Measurements from ENCODE around the gene KIF21A. TPM values are rescaled to one million over a fixed set of nuclear protein-coding genes. Genes with fewer than 3 reads are reported as not detected.

KIF21A gene
- total RNA-seq, 1 experiment from 2014 or later, result 29.1 TPM

- TF ChIP-seq, protein P1, sequence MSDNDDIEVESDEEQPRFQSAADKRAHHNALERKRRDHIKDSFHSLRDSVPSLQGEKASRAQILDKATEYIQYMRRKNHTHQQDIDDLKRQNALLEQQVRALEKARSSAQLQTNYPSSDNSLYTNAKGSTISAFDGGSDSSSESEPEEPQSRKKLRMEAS (IDR thresholded peaks at IDR 0.05), result no peak
- TF ChIP-seq TCF7L2 (IDR thresholded peaks at IDR 0.05; ENCODE audit: borderline replicate concordance, extremely low read depth, insufficient read depth, insufficient read length), result no peak
- intact Hi-C loops (cut with micrococcal nuclease), result no loop called here
- H3K4me3 ChIP-seq (replicated peaks in 1 of 2; ENCODE audit: low read depth in 1 of 2, low read length in 2 of 2), result no peak overlapping the region
- no peaks in the 10 kb centered on the region for H3K27me3 ChIP-seq (ENCODE audit: insufficient read depth, low read length)
- ChIA-PET CTCF (no interaction called here), RAD21 (ENCODE audit: low non-redundant PET in 1 of 2, low total read pairs in 2 of 2, uncharacterized antibody in 2 of 2, unreplicated experiment in 2 of 2) (no interaction called here), POLR2A (interaction anchor here (0.9 kb wide), 1 partner anchor 12 kb away, joined by 3 read pairs; no protein-coding TSS in a partner anchor)
- ATAC-seq, result no peak
- no peaks in the 10 kb centered on the region for H3K36me3 ChIP-seq (ENCODE audit: control insufficient read depth in 1 of 2, insufficient read depth in 2 of 2, low read length in 2 of 2)
- H2AFZ ChIP-seq (ENCODE audit: low read depth, low read length, poor library complexity, severe bottlenecking), result no peak overlapping the region
- H4K20me1 ChIP-seq (ENCODE audit: insufficient read depth), result no peaks in the 10 kb centered on the region
- H3K9me2 ChIP-seq (ENCODE audit: insufficient read depth), result no peaks in the 10 kb centered on the region
- no peak overlapping the region for H3K9ac ChIP-seq (ENCODE audit: low read length)
- no peak overlapping the region for H3K27ac ChIP-seq (ENCODE audit: low read depth, low read length)
- H3K4me2 ChIP-seq (ENCODE audit: low read length), result no peak overlapping the region
- H3K79me2 ChIP-seq (ENCODE audit: insufficient read depth, low read length), result peaks cover 29% of the 10 kb centered on the region
- DNase-seq (ENCODE audit: low read depth, low spot score), result no peak
- H3K9me3 ChIP-seq (ENCODE audit: control insufficient read depth in 1 of 2, insufficient read depth in 1 of 2, low read depth in 1 of 2, low read length in 2 of 2), result no peaks in the 10 kb centered on the region
- H3K4me1 ChIP-seq (ENCODE audit: control insufficient read depth in 1 of 2, insufficient read depth in 2 of 2, low read length in 2 of 2), result no peaks in the 10 kb centered on the region
- no TSS peak for BruUV-seq (replicated peaks)
Observed at GRCh38 chr12:39427360-39427808, 15.5 kb downstream of the KIF21A start.

GRCh38 chr12:39426636-39427240 lies 16.2 kb downstream of the KIF21A start:
- no peak for ATAC-seq
- no peaks in the 10 kb centered on the region for H3K4me1 ChIP-seq (ENCODE audit: control insufficient read depth in 1 of 2, insufficient read depth in 2 of 2, low read length in 2 of 2)

More at GRCh38 chr12:39426636-39427240, 16.2 kb downstream of the KIF21A start:
- no TSS peak for BruUV-seq (replicated peaks)
- no peak overlapping the region for H3K27ac ChIP-seq (ENCODE audit: low read depth, low read length)
- no peaks in the 10 kb centered on the region for H3K27me3 ChIP-seq (ENCODE audit: insufficient read depth, low read length)
- no peaks in the 10 kb centered on the region for H3K36me3 ChIP-seq (ENCODE audit: control insufficient read depth in 1 of 2, insufficient read depth in 2 of 2, low read length in 2 of 2)
- TF ChIP-seq JUND (IDR thresholded peaks at IDR 0.05), result no peak
- no peak for TF ChIP-seq ATF3 (IDR thresholded peaks at IDR 0.05)
- TF ChIP-seq SIN3A (IDR thresholded peaks at IDR 0.05; ENCODE audit: low read depth), result no peak
- no peak for TF ChIP-seq EGR1 (IDR thresholded peaks at IDR 0.05; ENCODE audit: low read depth)
- TF ChIP-seq, protein P1 (IDR thresholded peaks at IDR 0.05), result no peak
- TF ChIP-seq POLR2A (IDR thresholded peaks at IDR 0.05; ENCODE audit: borderline replicate concordance, extremely low read depth, insufficient read depth, insufficient read length), result no peak
- TF ChIP-seq ELF1 (IDR thresholded peaks at IDR 0.05; ENCODE audit: borderline replicate concordance, low read depth), result no peak
- TF ChIP-seq CEBPB (IDR thresholded peaks at IDR 0.05; ENCODE audit: low read depth), result no peak
- TF ChIP-seq ZBTB33 (IDR thresholded peaks at IDR 0.05; ENCODE audit: extremely low read depth, insufficient replicate concordance, low read length), result no peak
- TF ChIP-seq YY1 (IDR thresholded peaks at IDR 0.05; ENCODE audit: extremely low read depth, insufficient replicate concordance, low read depth, low read length), result no peak
- TF ChIP-seq RAD21 (IDR thresholded peaks at IDR 0.05; ENCODE audit: low read depth), result no peak
- TF ChIP-seq SRF (IDR thresholded peaks at IDR 0.05; ENCODE audit: low read depth), result no peak
- no peak for TF ChIP-seq POLR2AphosphoS5 (IDR thresholded peaks at IDR 0.05; ENCODE audit: low read depth, low read length)
- no peak for TF ChIP-seq FOSL1 (IDR thresholded peaks at IDR 0.05; ENCODE audit: low read depth)
- TF ChIP-seq TCF7L2 (IDR thresholded peaks at IDR 0.05; ENCODE audit: borderline replicate concordance, extremely low read depth, insufficient read depth, insufficient read length), result no peak
- TF ChIP-seq ZNF274 (IDR thresholded peaks at IDR 0.05; ENCODE audit: low read depth, low read length), result no peak
- TF ChIP-seq EZH2 (IDR thresholded peaks at IDR 0.05), result no peak
- no peak for TF ChIP-seq ZFX (IDR thresholded peaks at IDR 0.05)
- RAD21 ChIA-PET (ENCODE audit: low non-redundant PET in 1 of 2, low total read pairs in 2 of 2, uncharacterized antibody in 2 of 2, unreplicated experiment in 2 of 2), result no interaction called here
- DNase-seq (ENCODE audit: low read depth, low spot score), result no peak
- CTCF ChIA-PET, result no interaction called here
- H2AFZ ChIP-seq (ENCODE audit: low read depth, low read length, poor library complexity, severe bottlenecking), result no peak overlapping the region
- POLR2A ChIA-PET, result interaction anchor here (0.9 to 1.0 kb wide), 2 partner anchors 11 to 16 kb away, joined by 3 to 4 read pairs; partner anchors contain the start of gene KIF21A
- no peaks in the 10 kb centered on the region for H3K9me3 ChIP-seq (ENCODE audit: control insufficient read depth in 1 of 2, insufficient read depth in 1 of 2, low read depth in 1 of 2, low read length in 2 of 2)
- intact Hi-C loops (cut with micrococcal nuclease), result no loop called here
- H3K9ac ChIP-seq (ENCODE audit: low read length), result no peak overlapping the region
- H3K4me3 ChIP-seq (replicated peaks in 1 of 2; ENCODE audit: low read depth in 1 of 2, low read length in 2 of 2), result no peak overlapping the region
- peaks cover 29% of the 10 kb centered on the region for H3K79me2 ChIP-seq (ENCODE audit: insufficient read depth, low read length)
- no peak overlapping the region for H3K4me2 ChIP-seq (ENCODE audit: low read length)
- H4K20me1 ChIP-seq (ENCODE audit: insufficient read depth), result no peaks in the 10 kb centered on the region
- no peaks in the 10 kb centered on the region for H3K9me2 ChIP-seq (ENCODE audit: insufficient read depth)

Data from HCT116 (cell line).